ENCODE measurements around the gene DPP8.

DNA sequence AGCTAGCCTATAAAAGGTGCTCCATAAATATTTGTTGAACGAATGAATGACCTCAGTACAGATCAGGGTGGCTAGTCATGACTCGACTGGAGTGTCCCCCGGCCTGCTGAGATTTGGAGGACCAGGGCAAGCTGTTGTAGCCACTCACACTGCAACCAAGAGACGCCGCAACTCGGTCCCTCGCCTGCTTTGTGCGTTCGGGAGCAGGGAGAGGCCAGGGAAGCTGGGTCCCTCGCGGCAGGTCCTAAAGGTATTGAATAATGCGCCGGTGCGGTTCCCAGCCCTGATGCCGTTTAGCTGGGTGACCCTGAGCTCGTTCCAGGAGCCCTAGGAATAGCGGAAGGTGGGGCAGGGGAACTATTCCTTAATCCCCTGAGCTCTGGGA is 96.5 kb downstream of the DPP8 start:
- no peak for TF ChIP-seq EZH2 (IDR thresholded peaks at IDR 0.05; ENCODE audit: low read depth, unreplicated experiment)
- TF ChIP-seq, protein P1, sequence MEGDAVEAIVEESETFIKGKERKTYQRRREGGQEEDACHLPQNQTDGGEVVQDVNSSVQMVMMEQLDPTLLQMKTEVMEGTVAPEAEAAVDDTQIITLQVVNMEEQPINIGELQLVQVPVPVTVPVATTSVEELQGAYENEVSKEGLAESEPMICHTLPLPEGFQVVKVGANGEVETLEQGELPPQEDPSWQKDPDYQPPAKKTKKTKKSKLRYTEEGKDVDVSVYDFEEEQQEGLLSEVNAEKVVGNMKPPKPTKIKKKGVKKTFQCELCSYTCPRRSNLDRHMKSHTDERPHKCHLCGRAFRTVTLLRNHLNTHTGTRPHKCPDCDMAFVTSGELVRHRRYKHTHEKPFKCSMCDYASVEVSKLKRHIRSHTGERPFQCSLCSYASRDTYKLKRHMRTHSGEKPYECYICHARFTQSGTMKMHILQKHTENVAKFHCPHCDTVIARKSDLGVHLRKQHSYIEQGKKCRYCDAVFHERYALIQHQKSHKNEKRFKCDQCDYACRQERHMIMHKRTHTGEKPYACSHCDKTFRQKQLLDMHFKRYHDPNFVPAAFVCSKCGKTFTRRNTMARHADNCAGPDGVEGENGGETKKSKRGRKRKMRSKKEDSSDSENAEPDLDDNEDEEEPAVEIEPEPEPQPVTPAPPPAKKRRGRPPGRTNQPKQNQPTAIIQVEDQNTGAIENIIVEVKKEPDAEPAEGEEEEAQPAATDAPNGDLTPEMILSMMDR (conservative IDR thresholded peaks at IDR 0.05; ENCODE audit: low read depth in 2 of 2), result no peak
- TF ChIP-seq POLR2AphosphoS5 (IDR thresholded peaks at IDR 0.05; ENCODE audit: low read depth), result no peak
- TF ChIP-seq, protein P2, sequence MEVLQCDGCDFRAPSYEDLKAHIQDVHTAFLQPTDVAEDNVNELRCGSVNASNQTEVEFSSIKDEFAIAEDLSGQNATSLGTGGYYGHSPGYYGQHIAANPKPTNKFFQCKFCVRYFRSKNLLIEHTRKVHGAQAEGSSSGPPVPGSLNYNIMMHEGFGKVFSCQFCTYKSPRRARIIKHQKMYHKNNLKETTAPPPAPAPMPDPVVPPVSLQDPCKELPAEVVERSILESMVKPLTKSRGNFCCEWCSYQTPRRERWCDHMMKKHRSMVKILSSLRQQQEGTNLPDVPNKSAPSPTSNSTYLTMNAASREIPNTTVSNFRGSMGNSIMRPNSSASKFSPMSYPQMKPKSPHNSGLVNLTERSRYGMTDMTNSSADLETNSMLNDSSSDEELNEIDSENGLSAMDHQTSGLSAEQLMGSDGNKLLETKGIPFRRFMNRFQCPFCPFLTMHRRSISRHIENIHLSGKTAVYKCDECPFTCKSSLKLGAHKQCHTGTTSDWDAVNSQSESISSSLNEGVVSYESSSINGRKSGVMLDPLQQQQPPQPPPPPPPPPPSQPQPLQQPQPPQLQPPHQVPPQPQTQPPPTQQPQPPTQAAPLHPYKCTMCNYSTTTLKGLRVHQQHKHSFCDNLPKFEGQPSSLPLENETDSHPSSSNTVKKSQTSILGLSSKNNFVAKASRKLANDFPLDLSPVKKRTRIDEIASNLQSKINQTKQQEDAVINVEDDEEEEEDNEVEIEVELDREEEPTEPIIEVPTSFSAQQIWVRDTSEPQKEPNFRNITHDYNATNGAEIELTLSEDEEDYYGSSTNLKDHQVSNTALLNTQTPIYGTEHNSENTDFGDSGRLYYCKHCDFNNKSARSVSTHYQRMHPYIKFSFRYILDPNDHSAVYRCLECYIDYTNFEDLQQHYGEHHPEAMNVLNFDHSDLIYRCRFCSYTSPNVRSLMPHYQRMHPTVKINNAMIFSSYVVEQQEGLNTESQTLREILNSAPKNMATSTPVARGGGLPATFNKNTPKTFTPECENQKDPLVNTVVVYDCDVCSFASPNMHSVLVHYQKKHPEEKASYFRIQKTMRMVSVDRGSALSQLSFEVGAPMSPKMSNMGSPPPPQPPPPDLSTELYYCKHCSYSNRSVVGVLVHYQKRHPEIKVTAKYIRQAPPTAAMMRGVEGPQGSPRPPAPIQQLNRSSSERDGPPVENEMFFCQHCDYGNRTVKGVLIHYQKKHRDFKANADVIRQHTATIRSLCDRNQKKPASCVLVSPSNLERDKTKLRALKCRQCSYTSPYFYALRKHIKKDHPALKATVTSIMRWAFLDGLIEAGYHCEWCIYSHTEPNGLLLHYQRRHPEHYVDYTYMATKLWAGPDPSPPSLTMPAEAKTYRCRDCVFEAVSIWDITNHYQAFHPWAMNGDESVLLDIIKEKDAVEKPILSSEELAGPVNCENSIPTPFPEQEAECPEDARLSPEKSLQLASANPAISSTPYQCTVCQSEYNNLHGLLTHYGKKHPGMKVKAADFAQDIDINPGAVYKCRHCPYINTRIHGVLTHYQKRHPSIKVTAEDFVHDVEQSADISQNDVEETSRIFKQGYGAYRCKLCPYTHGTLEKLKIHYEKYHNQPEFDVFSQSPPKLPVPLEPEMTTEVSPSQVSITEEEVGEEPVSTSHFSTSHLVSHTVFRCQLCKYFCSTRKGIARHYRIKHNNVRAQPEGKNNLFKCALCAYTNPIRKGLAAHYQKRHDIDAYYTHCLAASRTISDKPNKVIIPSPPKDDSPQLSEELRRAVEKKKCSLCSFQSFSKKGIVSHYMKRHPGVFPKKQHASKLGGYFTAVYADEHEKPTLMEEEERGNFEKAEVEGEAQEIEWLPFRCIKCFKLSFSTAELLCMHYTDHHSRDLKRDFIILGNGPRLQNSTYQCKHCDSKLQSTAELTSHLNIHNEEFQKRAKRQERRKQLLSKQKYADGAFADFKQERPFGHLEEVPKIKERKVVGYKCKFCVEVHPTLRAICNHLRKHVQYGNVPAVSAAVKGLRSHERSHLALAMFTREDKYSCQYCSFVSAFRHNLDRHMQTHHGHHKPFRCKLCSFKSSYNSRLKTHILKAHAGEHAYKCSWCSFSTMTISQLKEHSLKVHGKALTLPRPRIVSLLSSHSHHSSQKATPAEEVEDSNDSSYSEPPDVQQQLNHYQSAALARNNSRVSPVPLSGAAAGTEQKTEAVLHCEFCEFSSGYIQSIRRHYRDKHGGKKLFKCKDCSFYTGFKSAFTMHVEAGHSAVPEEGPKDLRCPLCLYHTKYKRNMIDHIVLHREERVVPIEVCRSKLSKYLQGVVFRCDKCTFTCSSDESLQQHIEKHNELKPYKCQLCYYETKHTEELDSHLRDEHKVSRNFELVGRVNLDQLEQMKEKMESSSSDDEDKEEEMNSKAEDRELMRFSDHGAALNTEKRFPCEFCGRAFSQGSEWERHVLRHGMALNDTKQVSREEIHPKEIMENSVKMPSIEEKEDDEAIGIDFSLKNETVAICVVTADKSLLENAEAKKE (CRISPR knock-in tag; IDR thresholded peaks at IDR 0.05), result no peak
- no peak for TF ChIP-seq EZH2phosphoT487 (IDR thresholded peaks at IDR 0.05; ENCODE audit: unreplicated experiment)
- TF ChIP-seq, protein P3, sequence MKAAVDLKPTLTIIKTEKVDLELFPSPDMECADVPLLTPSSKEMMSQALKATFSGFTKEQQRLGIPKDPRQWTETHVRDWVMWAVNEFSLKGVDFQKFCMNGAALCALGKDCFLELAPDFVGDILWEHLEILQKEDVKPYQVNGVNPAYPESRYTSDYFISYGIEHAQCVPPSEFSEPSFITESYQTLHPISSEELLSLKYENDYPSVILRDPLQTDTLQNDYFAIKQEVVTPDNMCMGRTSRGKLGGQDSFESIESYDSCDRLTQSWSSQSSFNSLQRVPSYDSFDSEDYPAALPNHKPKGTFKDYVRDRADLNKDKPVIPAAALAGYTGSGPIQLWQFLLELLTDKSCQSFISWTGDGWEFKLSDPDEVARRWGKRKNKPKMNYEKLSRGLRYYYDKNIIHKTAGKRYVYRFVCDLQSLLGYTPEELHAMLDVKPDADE (IDR thresholded peaks at IDR 0.05), result no peak
- TF ChIP-seq, protein P4, sequence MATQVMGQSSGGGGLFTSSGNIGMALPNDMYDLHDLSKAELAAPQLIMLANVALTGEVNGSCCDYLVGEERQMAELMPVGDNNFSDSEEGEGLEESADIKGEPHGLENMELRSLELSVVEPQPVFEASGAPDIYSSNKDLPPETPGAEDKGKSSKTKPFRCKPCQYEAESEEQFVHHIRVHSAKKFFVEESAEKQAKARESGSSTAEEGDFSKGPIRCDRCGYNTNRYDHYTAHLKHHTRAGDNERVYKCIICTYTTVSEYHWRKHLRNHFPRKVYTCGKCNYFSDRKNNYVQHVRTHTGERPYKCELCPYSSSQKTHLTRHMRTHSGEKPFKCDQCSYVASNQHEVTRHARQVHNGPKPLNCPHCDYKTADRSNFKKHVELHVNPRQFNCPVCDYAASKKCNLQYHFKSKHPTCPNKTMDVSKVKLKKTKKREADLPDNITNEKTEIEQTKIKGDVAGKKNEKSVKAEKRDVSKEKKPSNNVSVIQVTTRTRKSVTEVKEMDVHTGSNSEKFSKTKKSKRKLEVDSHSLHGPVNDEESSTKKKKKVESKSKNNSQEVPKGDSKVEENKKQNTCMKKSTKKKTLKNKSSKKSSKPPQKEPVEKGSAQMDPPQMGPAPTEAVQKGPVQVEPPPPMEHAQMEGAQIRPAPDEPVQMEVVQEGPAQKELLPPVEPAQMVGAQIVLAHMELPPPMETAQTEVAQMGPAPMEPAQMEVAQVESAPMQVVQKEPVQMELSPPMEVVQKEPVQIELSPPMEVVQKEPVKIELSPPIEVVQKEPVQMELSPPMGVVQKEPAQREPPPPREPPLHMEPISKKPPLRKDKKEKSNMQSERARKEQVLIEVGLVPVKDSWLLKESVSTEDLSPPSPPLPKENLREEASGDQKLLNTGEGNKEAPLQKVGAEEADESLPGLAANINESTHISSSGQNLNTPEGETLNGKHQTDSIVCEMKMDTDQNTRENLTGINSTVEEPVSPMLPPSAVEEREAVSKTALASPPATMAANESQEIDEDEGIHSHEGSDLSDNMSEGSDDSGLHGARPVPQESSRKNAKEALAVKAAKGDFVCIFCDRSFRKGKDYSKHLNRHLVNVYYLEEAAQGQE (IDR thresholded peaks at IDR 0.05; ENCODE audit: unreplicated experiment), result no peak
- no peak for TF ChIP-seq CREB1 (CRISPR knock-in tag; IDR thresholded peaks at IDR 0.05; ENCODE audit: low read depth)
- TF ChIP-seq NANOG (IDR thresholded peaks at IDR 0.05; ENCODE audit: borderline replicate concordance), result no peak
